ENCODE results near the gene TTC21A.

The TTC21A gene

DNA sequence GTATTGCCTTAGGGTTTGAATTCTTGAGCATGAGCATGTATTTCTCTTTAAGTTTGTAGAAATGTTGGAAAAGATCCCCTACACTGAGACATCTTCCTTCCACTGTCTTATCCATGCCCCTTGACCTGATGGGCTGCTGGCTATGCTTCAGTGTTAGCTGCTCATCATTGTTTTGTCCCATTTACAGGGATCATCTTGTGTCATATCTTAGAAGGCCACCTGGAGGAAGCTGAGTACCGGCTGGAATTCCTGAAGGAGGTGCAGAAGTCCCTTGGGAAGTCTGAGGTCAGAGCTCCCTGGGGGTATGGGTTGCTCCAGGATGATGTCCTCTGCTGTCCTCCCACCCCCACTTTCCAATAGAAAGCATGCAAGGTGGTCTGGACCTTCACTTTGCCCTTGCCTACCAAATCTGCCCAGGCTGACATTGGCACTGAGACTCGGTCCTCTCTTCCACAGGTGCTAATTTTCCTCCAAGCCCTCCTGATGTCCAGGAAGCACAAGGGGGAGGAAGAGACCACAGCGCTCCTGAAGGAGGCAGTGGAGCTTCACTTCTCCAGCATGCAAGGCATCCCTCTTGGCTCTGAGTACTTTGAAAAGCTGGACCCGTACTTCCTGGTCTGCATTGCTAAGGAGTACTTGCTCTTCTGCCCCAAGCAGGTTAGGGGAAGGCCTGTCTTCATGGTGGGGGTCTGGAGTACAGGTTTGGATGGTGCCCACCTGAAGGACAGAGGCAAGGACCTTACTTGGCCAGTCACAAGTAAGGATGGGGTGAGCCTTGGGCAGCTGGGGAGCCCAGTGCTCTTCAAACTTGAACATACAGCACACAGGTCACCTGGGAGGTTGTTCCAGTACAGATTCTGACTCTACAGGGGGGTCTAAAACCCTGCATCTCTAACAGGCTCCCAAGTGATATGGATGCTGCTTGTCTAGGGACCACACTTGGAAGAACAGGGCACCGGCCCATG, 17.7 kb downstream of the TTC21A start:
- no peak for TF ChIP-seq ESRRG (CRISPR knock-in tag; IDR thresholded peaks at IDR 0.05)
- TF ChIP-seq, protein P1, sequence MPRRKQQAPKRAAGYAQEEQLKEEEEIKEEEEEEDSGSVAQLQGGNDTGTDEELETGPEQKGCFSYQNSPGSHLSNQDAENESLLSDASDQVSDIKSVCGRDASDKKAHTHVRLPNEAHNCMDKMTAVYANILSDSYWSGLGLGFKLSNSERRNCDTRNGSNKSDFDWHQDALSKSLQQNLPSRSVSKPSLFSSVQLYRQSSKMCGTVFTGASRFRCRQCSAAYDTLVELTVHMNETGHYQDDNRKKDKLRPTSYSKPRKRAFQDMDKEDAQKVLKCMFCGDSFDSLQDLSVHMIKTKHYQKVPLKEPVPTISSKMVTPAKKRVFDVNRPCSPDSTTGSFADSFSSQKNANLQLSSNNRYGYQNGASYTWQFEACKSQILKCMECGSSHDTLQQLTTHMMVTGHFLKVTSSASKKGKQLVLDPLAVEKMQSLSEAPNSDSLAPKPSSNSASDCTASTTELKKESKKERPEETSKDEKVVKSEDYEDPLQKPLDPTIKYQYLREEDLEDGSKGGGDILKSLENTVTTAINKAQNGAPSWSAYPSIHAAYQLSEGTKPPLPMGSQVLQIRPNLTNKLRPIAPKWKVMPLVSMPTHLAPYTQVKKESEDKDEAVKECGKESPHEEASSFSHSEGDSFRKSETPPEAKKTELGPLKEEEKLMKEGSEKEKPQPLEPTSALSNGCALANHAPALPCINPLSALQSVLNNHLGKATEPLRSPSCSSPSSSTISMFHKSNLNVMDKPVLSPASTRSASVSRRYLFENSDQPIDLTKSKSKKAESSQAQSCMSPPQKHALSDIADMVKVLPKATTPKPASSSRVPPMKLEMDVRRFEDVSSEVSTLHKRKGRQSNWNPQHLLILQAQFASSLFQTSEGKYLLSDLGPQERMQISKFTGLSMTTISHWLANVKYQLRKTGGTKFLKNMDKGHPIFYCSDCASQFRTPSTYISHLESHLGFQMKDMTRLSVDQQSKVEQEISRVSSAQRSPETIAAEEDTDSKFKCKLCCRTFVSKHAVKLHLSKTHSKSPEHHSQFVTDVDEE (CRISPR knock-in tag; IDR thresholded peaks at IDR 0.05): no peak
- TF ChIP-seq ZC3H10 (CRISPR knock-in tag; IDR thresholded peaks at IDR 0.05): no peak
- no peak for TF ChIP-seq ARNTL (CRISPR knock-in tag; IDR thresholded peaks at IDR 0.05; ENCODE audit: borderline replicate concordance, low read depth)
- no peak for TF ChIP-seq ZFP30 (CRISPR knock-in tag; IDR thresholded peaks at IDR 0.05)
- TF ChIP-seq PPARA (CRISPR knock-in tag; IDR thresholded peaks at IDR 0.05; ENCODE audit: borderline replicate concordance): no peak
- no peak for TF ChIP-seq ISL1 (CRISPR knock-in tag; IDR thresholded peaks at IDR 0.05)
- TF ChIP-seq TOX (CRISPR knock-in tag; IDR thresholded peaks at IDR 0.05; ENCODE audit: borderline replicate concordance): no peak
- TF ChIP-seq, protein P2, sequence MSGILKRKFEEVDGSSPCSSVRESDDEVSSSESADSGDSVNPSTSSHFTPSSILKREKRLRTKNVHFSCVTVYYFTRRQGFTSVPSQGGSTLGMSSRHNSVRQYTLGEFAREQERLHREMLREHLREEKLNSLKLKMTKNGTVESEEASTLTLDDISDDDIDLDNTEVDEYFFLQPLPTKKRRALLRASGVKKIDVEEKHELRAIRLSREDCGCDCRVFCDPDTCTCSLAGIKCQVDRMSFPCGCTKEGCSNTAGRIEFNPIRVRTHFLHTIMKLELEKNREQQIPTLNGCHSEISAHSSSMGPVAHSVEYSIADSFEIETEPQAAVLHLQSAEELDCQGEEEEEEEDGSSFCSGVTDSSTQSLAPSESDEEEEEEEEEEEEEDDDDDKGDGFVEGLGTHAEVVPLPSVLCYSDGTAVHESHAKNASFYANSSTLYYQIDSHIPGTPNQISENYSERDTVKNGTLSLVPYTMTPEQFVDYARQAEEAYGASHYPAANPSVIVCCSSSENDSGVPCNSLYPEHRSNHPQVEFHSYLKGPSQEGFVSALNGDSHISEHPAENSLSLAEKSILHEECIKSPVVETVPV (CRISPR knock-in tag; IDR thresholded peaks at IDR 0.05): no peak
- no peak for TF ChIP-seq ZFP3 (CRISPR knock-in tag; IDR thresholded peaks at IDR 0.05)
- no peak for TF ChIP-seq GLIS3 (CRISPR knock-in tag; IDR thresholded peaks at IDR 0.05)
- TF ChIP-seq ZNF70 (CRISPR knock-in tag; IDR thresholded peaks at IDR 0.05): no peak
- peak; percentile 74 for ATAC-seq

DNA sequence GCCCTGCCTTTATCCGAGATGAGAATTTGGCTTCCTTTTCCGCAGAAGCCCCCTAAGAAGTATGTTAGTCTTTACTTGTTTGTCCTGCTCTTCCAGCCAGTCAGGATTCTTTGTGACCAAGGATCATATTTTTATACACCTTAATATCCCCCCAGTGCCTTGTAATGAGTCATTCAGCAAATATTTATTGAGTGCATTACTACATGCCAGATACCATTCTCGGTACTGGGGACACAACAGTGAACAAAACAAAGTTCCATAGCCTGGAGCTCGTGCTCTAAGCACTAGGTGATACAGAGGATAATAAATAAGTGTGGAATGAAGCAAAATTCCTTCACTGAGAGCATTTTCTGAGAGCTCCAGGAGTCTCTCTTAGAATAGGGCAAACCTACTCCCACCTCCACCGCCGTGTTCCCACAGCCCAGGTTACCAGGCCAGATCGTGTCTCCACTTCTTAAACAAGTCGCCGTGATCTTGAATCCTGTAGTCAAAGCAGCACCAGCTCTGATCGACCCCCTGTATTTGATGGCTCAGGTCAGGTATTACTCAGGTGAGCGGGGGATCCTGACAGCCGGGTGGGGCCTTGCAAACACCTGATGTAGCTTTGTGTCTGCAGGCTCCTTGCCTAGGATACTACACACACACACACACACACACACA, 18.5 kb downstream of the TTC21A start:
- peak; percentile 73 for ATAC-seq
- TF ChIP-seq ZC3H10 (CRISPR knock-in tag; IDR thresholded peaks at IDR 0.05): no peak
- no peak for TF ChIP-seq SNAI2 (CRISPR knock-in tag; IDR thresholded peaks at IDR 0.05)
- TF ChIP-seq ISL1 (CRISPR knock-in tag; IDR thresholded peaks at IDR 0.05): 0 out of 2 replicates have a peak, but pooled peaks have one; percentile 10

DNA sequence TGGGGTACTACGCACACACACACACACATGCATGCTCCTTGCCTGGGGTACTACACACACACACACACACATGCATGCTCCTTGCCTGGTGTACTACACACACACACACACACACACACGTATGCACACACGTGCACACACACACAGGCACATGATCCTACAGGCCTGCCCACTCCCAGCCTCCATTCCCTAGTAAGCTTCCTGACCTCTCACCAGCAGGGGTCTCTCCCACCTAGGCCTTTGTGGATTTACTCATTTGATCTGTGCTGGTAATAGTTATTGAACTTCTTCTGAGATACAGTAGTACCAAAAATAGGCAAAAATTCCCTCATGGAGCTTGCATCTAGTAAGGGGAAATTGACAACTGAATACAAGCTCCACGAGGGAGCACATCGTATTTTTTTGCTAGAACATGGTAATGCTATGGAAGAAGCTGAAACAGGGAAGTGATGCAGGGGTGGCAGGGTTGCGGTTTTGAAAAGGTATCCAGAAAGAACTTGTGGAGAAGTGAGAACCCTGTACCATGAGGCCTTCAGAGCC, 19.1 kb downstream of the TTC21A start:
- peak; percentile 90 for ATAC-seq
- TF ChIP-seq RARB (CRISPR knock-in tag; IDR thresholded peaks at IDR 0.05) (no peak), ISL1 (CRISPR knock-in tag; IDR thresholded peaks at IDR 0.05) (no peak), GLIS3 (CRISPR knock-in tag; IDR thresholded peaks at IDR 0.05) (no peak), ARNTL (CRISPR knock-in tag; IDR thresholded peaks at IDR 0.05; ENCODE audit: borderline replicate concordance, low read depth) (no peak), ESRRG (CRISPR knock-in tag; IDR thresholded peaks at IDR 0.05) (no peak)

DNA sequence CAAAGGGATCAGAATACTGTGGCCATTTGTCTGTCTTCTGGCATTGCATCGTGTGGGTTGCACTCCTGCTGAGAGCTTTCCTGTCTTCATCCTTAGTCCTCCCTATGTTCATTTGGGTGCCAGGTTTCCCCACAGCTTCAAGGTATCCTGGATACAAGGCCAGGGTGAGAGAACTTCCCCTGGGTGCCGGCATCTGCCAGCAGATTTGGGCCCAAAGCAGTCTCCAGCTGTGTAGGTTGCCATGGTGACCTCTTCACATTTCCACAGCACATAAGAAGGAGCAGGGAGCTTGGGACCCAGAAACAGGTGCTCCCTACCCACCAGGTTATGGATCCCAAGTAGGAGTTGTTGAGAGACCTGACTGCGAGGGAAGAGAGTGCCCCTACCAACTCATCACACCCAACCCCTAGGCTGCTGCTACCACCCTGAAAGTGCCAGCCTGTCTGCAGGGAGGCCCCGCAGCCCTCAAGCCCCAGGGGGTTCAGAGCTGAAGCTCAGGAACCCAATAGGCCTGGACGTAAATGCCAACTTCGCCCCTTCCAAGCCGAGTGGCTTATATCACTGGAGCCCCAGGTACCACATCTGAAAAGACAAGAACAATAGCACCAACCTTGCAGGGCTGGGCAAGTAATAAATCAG, 19.9 kb downstream of the TTC21A start:
- no peak for TF ChIP-seq ZFP3 (CRISPR knock-in tag; IDR thresholded peaks at IDR 0.05)
- TF ChIP-seq GLIS3 (CRISPR knock-in tag; IDR thresholded peaks at IDR 0.05): no peak
- no peak for TF ChIP-seq ZNF8 (CRISPR knock-in tag; IDR thresholded peaks at IDR 0.05)
- TF ChIP-seq, protein P3, sequence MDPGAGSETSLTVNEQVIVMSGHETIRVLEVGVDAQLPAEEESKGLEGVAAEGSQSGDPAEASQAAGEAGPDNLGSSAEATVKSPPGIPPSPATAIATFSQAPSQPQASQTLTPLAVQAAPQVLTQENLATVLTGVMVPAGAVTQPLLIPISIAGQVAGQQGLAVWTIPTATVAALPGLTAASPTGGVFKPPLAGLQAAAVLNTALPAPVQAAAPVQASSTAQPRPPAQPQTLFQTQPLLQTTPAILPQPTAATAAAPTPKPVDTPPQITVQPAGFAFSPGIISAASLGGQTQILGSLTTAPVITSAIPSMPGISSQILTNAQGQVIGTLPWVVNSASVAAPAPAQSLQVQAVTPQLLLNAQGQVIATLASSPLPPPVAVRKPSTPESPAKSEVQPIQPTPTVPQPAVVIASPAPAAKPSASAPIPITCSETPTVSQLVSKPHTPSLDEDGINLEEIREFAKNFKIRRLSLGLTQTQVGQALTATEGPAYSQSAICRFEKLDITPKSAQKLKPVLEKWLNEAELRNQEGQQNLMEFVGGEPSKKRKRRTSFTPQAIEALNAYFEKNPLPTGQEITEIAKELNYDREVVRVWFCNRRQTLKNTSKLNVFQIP (CRISPR knock-in tag; IDR thresholded peaks at IDR 0.05; ENCODE audit: borderline replicate concordance, low read depth): no peak
- no peak for TF ChIP-seq RARB (CRISPR knock-in tag; IDR thresholded peaks at IDR 0.05)
- TF ChIP-seq, protein P2 (CRISPR knock-in tag; IDR thresholded peaks at IDR 0.05): no peak
- TF ChIP-seq CSDC2 (CRISPR knock-in tag; IDR thresholded peaks at IDR 0.05): no peak
- no peak for TF ChIP-seq OSR1 (CRISPR knock-in tag; IDR thresholded peaks at IDR 0.05)
- no peak for ATAC-seq

Data from SK-N-SH treated with all-trans-retinoic acid at 6 μM for 48 hours (cell line).